AG09309 (cell line): ENCODE results near the gene ARID1A.
"Not testable (repeated sequence)": the region's sequence is repeated elsewhere in the genome, so short reads cannot be mapped to it uniquely, and the experiment has no call there.

ENCODE experiments used
- DNase-seq: peaks from one replicate; pipeline ENCODE4 v3.0.0-alpha.2; 2010; ENCODE audit warnings: low read depth
- H3K4me3 ChIP-seq: 2 replicates; pipeline ENCODE4 v1.5.1; 2011; ENCODE audit warnings: mild to moderate bottlenecking, low read depth, low read length, moderate library complexity; ENCODE audit not compliant: control insufficient read depth
- TF ChIP-seq, protein P1 (sequence below): IDR thresholded peaks from 2 replicates; pipeline ENCODE4 v1.5.1; 2011; ENCODE audit warnings: mild to moderate bottlenecking, low read depth, low read length, inconsistent platforms; ENCODE audit not compliant: insufficient read depth, control insufficient read depth; ENCODE audit errors: missing control alignments

ARID1A gene

GRCh38 chr1:26704629-26705028 lies 8.8 kb downstream of the ARID1A start:
- DNase-seq, result no peak
- H3K4me3 ChIP-seq, result no peak overlapping the region
- TF ChIP-seq, protein P1, sequence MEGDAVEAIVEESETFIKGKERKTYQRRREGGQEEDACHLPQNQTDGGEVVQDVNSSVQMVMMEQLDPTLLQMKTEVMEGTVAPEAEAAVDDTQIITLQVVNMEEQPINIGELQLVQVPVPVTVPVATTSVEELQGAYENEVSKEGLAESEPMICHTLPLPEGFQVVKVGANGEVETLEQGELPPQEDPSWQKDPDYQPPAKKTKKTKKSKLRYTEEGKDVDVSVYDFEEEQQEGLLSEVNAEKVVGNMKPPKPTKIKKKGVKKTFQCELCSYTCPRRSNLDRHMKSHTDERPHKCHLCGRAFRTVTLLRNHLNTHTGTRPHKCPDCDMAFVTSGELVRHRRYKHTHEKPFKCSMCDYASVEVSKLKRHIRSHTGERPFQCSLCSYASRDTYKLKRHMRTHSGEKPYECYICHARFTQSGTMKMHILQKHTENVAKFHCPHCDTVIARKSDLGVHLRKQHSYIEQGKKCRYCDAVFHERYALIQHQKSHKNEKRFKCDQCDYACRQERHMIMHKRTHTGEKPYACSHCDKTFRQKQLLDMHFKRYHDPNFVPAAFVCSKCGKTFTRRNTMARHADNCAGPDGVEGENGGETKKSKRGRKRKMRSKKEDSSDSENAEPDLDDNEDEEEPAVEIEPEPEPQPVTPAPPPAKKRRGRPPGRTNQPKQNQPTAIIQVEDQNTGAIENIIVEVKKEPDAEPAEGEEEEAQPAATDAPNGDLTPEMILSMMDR, result no peak

- DNase-seq, H3K4me3 ChIP-seq: not testable (repeated sequence)
Observed at GRCh38 chr1:26705227-26705626, 9.4 kb downstream of the ARID1A start.

DNA sequence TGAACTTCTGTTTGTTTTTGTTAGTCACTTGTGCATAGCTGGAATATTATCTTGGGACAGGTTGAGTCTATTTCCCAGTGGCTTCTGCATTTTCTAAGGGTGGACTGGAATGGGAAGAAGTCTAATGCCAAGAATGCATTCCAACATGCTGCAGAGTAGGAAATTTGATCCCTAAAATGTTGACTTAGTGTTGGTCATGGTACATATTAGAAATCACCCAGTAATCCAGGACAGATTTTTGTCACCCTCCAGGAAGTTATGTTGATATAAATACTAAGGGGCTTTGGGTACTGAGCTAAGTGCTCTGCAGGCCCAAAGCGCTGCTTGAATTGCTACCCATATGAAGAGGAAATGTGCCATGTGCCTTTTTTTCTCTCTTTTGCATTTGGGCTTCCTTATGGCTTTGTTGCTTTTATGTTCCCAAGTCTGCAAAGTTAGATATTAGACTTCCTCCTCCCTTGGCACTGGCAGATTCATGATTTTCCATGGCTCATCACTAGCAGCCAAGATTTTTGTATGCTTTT lies 10.0 kb downstream of the ARID1A start:
- TF ChIP-seq, protein P1, result no peak
- no peak overlapping the region for H3K4me3 ChIP-seq
- peak; percentile 54 for DNase-seq

DNA sequence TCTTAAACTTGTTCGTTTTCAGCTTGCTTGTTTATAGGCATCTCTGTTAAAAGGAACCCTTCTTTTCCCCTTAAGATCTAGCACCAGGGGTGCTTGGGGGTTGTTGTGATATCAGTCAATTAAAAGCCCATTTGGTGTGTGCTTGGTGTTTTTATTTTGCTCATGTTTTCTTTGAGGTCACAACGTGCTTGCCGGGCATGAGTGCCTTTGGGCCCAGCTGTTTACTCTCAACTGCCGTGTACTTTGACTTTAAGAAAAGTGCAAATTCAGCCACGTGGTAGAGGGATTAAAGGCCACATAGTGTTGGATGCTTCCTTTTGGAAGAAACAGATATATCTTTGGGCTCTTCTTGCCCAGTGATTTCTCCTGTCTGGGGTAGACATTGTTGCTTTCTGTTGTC lies 10.5 kb downstream of the ARID1A start:
- H3K4me3 ChIP-seq, result no peak overlapping the region
- TF ChIP-seq, protein P1, result no peak
- DNase-seq, result no peak

DNA sequence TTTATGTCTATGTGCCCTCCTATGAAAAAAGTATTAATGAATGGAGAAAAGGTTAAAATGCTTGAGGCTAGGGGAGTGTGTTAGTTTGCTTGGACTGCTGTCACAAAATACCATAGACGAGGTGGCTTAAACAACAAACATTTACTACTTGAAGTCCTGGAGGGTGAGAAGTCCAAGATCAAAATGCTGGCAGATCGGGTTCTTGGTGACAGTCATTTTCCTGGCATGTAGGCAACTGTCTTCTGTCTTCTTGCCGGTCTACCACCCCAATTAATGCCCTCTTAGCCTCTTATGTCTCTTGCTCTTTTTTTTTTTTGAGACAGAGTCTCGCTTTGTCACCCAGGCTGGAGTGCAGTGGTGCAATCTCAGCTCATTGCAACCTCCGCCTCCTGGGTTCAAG lies 15.0 kb downstream of the ARID1A start:
- no peak for DNase-seq
- TF ChIP-seq, protein P1, result no peak

DNA sequence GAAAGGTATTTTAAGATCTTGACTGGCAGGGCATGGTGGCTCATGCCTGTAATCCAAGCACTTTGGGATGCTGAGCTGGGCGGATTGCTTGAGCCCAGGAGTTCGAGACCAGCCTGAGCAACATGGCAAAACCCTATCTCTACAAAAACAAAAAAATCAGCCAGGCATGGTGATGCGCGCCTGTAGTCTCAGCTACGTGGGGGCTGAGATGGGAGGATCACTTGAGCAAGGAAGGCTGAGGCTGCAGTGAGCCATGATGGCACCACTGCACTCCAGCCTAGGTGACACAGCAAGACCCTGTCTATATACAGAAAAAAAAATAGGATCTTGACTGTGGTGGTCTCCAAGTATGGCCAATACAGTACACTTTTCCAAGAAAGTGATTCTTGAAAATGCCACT lies 16.0 kb downstream of the ARID1A start:
- DNase-seq, result no peak
- TF ChIP-seq, protein P1, result no peak
- H3K4me3 ChIP-seq, result no peak overlapping the region

More for the DNA sequence above, 15.0 kb downstream of the ARID1A start:
- H3K4me3 ChIP-seq, result no peak overlapping the region

DNA sequence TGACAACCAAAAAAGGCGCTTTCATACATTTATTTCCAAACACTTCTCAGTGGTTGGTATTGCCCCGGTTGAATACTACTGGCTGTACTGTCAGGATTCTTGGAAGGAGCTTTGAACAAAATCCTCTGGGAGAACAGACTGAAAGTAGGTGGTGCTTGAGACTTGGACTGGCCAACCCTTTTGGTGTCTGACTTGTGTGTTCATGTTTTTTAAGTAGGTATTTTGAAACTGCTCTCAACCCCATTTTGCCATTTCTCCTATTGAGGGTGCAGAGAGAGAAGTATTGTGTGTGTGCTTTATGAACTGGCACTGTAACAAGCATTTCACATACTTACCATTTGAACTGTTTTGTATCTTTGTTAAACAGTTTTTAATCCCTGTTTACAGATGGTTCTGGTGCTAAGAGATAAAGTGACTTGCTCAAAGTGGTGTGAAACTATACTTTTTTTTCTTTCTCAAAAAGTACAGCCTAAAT lies 21.2 kb downstream of the ARID1A start:
- H3K4me3 ChIP-seq, result no peak overlapping the region
- no peak for DNase-seq
- TF ChIP-seq, protein P1, result no peak
